SK-N-SH (cell line): ENCODE data around the gene IL17REL.

ENCODE experiments used
- CTCF ChIP-seq: fragments of 200-600 bp; sonication (generic); IDR thresholded peaks from 2 replicates; pipeline ENCODE4 v1.6.1; 2017; ENCODE audit warnings: antibody characterized with exemption, mild to moderate bottlenecking, moderate library complexity
- NFIC ChIP-seq: IDR thresholded peaks from 2 replicates; pipeline ENCODE4 v1.4.0; 2012; ENCODE audit warnings: borderline replicate concordance
- POLR2AphosphoS5 ChIP-seq: IDR thresholded peaks from 2 replicates; pipeline ENCODE4 v1.6.1; 2012; ENCODE audit warnings: low read depth, low read length

- no peak for TF ChIP-seq POLR2AphosphoS5
- no peak for TF ChIP-seq NFIC
- no peak for TF ChIP-seq CTCF
Measured at GRCh38 chr22:50004918-50005317, 7.6 kb downstream of the IL17REL start.
